Suprapubic skin (tissue), 4 donors: ENCODE data around the gene PODNL1.

Experiments
- CTCF ChIP-seq, 2 donors: fragments of 200-600 bp in 1 of 2; fragments of 450-650 bp in 1 of 2; sonication (generic) in 1 of 2; IDR thresholded peaks; one replicate each; pipeline ENCODE4 v1.5.1; 2016 to 2019; ENCODE audit warnings: antibody characterized with exemption in 2 of 2, mild to moderate bottlenecking in 1 of 2, moderate library complexity in 1 of 2
- EP300 ChIP-seq: sonication (generic); formaldehyde crosslinking; IDR thresholded peaks from one replicate; pipeline ENCODE4 v1.6.1; 2017; ENCODE audit warnings: antibody characterized with exemption
- POLR2A ChIP-seq, 2 donors: fragments of 450-650 bp; IDR thresholded peaks; one replicate each; pipeline ENCODE4 v1.6.1; 2017; ENCODE audit warnings: antibody characterized with exemption in 2 of 2, mild to moderate bottlenecking in 2 of 2, moderate library complexity in 2 of 2
- POLR2AphosphoS5 ChIP-seq, 3 donors: sonication (generic); formaldehyde crosslinking; IDR thresholded peaks; one replicate each; pipeline ENCODE4 v1.6.1; 2017; ENCODE audit warnings: antibody characterized with exemption in 3 of 3

- TF ChIP-seq POLR2AphosphoS5 (IDR thresholded peaks at IDR 0.05) (no peak), CTCF (IDR thresholded peaks at IDR 0.05) (no peak), POLR2A (IDR thresholded peaks at IDR 0.05) (no peak), EP300 (no peak)
These were observed 53.3 kb downstream of the PODNL1 start for GRCh38 chr19:13884726-13885591.
